ENCODE measurements around the gene SLC6A13.

DNA sequence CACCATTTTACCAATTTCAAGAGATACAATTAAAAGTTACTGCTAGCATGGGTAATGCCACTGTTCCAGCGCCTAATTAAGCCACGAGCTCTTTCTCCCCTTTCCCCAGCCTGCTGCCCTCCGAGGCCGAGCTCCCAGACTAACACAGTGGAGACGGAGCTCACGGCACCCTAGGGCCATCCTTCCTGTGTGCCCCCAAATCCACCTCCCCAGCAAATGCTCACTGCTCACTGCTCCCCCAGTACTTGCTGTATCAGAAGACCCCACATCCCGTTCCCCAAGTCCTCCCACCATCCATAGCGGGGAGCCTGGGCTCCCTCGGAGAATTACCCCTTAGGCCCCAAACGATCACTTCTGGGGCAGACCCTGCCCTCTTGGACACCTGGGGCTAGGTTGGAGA, 91.4 kb downstream of the SLC6A13 start:
- TF ChIP-seq POLR2AphosphoS5 (IDR thresholded peaks at IDR 0.05; ENCODE audit: low read depth, low read length) (no peak), CHD2 (IDR thresholded peaks at IDR 0.05; ENCODE audit: low read length) (no peak), BCL11A (IDR thresholded peaks at IDR 0.05; ENCODE audit: low read depth in 2 of 2, low read length in 2 of 2) (no peak), SIN3A (conservative IDR thresholded peaks at IDR 0.05 in 1 of 2, IDR thresholded peaks at IDR 0.05 in 1 of 2; ENCODE audit: low read depth in 1 of 2, low read length in 2 of 2) (no peak), POLR2A (IDR thresholded peaks at IDR 0.05; ENCODE audit: control extremely low read depth in 1 of 2, low read depth in 2 of 2, low read length in 2 of 2) (no peak)
- TF ChIP-seq, protein P1, sequence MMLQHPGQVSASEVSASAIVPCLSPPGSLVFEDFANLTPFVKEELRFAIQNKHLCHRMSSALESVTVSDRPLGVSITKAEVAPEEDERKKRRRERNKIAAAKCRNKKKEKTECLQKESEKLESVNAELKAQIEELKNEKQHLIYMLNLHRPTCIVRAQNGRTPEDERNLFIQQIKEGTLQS (IDR thresholded peaks at IDR 0.05; ENCODE audit: insufficient read depth, low read depth, low read length): no peak
- TF ChIP-seq, protein P2, sequence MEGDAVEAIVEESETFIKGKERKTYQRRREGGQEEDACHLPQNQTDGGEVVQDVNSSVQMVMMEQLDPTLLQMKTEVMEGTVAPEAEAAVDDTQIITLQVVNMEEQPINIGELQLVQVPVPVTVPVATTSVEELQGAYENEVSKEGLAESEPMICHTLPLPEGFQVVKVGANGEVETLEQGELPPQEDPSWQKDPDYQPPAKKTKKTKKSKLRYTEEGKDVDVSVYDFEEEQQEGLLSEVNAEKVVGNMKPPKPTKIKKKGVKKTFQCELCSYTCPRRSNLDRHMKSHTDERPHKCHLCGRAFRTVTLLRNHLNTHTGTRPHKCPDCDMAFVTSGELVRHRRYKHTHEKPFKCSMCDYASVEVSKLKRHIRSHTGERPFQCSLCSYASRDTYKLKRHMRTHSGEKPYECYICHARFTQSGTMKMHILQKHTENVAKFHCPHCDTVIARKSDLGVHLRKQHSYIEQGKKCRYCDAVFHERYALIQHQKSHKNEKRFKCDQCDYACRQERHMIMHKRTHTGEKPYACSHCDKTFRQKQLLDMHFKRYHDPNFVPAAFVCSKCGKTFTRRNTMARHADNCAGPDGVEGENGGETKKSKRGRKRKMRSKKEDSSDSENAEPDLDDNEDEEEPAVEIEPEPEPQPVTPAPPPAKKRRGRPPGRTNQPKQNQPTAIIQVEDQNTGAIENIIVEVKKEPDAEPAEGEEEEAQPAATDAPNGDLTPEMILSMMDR (IDR thresholded peaks at IDR 0.05; ENCODE audit: control extremely low read depth in 1 of 3, insufficient read depth in 1 of 3, low read depth in 1 of 3, low read length in 3 of 3): no peak
